H1 (cell line): ENCODE results near the gene ASXL1.

Experiments used
- CEBPB ChIP-seq: IDR thresholded peaks from 2 replicates; pipeline ENCODE4 v1.6.1; 2012; ENCODE audit warnings: low read depth, low read length
- CHD1 ChIP-seq: IDR thresholded peaks from 2 replicates; pipeline ENCODE4 v1.6.1; 2012; ENCODE audit warnings: low read depth, low read length, improper control_type of control experiment
- CHD2 ChIP-seq: IDR thresholded peaks from 2 replicates; pipeline ENCODE4 v1.6.1; 2012; ENCODE audit warnings: low read length, improper control_type of control experiment
- CREB1 ChIP-seq: IDR thresholded peaks from 2 replicates; pipeline ENCODE4 v1.6.1; 2012; ENCODE audit warnings: inconsistent platforms
- POLR2A ChIP-seq, 2 experiments: IDR thresholded peaks; 1 replicate in 1 of 2; 2 replicates in 1 of 2; pipeline ENCODE4 v1.6.1; 2011; ENCODE audit warnings: low read depth in 2 of 2, low read length in 2 of 2, mild to moderate bottlenecking in 2 of 2; ENCODE audit errors: control extremely low read depth in 1 of 2
- RAD21 ChIP-seq, 2 experiments: IDR thresholded peaks in 1 of 2; conservative IDR thresholded peaks in 1 of 2; 2 replicates each; pipeline ENCODE4 v1.6.1; 2011; ENCODE audit warnings: low read depth in 2 of 2, low read length in 2 of 2, improper control_type of control experiment in 1 of 2, inconsistent platforms in 1 of 2, mild to moderate bottlenecking in 1 of 2, moderate library complexity in 1 of 2
- TAF1 ChIP-seq: IDR thresholded peaks from 2 replicates; pipeline ENCODE4 v1.6.1; 2011; ENCODE audit warnings: mild to moderate bottlenecking, low read depth, low read length
- TF ChIP-seq, protein P1 (sequence below), 3 experiments: IDR thresholded peaks; 1 replicate in 2 of 3; 2 replicates in 1 of 3; pipeline versions ENCODE4 v1.5.1 to v1.6.1; 2011; ENCODE audit warnings: low read length in 3 of 3, mild to moderate bottlenecking in 3 of 3, inconsistent platforms in 2 of 3, low read depth in 1 of 3, moderate library complexity in 1 of 3; ENCODE audit not compliant: insufficient read depth in 1 of 3; ENCODE audit errors: control extremely low read depth in 1 of 3

DNA sequence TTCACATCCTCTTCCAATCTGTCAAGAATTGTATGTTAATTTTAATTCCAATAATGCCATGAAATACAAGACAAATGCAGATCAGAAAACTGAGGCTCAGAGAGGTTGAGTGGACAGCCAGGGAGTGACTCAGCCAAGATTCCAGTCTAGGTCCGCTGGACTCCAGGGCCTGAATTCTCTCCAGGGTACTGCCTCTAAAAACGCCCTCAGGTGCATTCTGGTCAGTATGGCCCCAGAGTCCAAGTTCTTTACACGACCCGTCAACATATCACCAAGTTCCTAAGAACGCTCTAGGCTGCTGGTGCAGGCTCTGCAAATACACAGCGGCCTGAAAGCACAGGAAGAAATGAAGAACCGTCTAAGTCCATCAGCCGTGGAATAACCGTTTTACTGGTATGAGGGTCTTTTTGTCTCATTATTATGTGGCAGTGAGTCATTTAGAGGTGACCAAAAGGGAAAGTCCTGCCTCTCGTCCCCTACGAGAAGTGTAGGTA, 709 bp upstream of the ASXL1 start:
- no peak for TF ChIP-seq CHD1
- TF ChIP-seq POLR2A (IDR thresholded peaks at IDR 0.05; ENCODE audit: control extremely low read depth in 1 of 2, low read depth in 2 of 2, low read length in 2 of 2): no peak
- TF ChIP-seq CHD2: no peak
- TF ChIP-seq CEBPB: no peak
- TF ChIP-seq, protein P1, sequence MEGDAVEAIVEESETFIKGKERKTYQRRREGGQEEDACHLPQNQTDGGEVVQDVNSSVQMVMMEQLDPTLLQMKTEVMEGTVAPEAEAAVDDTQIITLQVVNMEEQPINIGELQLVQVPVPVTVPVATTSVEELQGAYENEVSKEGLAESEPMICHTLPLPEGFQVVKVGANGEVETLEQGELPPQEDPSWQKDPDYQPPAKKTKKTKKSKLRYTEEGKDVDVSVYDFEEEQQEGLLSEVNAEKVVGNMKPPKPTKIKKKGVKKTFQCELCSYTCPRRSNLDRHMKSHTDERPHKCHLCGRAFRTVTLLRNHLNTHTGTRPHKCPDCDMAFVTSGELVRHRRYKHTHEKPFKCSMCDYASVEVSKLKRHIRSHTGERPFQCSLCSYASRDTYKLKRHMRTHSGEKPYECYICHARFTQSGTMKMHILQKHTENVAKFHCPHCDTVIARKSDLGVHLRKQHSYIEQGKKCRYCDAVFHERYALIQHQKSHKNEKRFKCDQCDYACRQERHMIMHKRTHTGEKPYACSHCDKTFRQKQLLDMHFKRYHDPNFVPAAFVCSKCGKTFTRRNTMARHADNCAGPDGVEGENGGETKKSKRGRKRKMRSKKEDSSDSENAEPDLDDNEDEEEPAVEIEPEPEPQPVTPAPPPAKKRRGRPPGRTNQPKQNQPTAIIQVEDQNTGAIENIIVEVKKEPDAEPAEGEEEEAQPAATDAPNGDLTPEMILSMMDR (IDR thresholded peaks at IDR 0.05; ENCODE audit: control extremely low read depth in 1 of 3, insufficient read depth in 1 of 3, low read depth in 1 of 3, low read length in 3 of 3): no peak
- no peak for TF ChIP-seq RAD21 (IDR thresholded peaks at IDR 0.05 in 1 of 2, conservative IDR thresholded peaks at IDR 0.05 in 1 of 2; ENCODE audit: low read depth in 2 of 2, low read length in 2 of 2)
- no peak for TF ChIP-seq CREB1
- no peak for TF ChIP-seq TAF1
